Measurements from ENCODE around the gene CCDC172.

- TF ChIP-seq, protein P1, sequence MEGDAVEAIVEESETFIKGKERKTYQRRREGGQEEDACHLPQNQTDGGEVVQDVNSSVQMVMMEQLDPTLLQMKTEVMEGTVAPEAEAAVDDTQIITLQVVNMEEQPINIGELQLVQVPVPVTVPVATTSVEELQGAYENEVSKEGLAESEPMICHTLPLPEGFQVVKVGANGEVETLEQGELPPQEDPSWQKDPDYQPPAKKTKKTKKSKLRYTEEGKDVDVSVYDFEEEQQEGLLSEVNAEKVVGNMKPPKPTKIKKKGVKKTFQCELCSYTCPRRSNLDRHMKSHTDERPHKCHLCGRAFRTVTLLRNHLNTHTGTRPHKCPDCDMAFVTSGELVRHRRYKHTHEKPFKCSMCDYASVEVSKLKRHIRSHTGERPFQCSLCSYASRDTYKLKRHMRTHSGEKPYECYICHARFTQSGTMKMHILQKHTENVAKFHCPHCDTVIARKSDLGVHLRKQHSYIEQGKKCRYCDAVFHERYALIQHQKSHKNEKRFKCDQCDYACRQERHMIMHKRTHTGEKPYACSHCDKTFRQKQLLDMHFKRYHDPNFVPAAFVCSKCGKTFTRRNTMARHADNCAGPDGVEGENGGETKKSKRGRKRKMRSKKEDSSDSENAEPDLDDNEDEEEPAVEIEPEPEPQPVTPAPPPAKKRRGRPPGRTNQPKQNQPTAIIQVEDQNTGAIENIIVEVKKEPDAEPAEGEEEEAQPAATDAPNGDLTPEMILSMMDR (conservative IDR thresholded peaks at IDR 0.05; ENCODE audit: low read length): no peak
- TF ChIP-seq EZH2phosphoT487 (IDR thresholded peaks at IDR 0.05; ENCODE audit: borderline replicate concordance): no peak
These were observed 47.3 kb upstream of the CCDC172 start for GRCh38 chr10:116276981-116277380.
